ENCODE results near the gene FERMT3. TPM values are rescaled to one million over a fixed set of nuclear protein-coding genes. Genes with fewer than 3 reads are reported as not detected.
A peak's percentile ranks its signal among the peaks of the same experiment; 100 is the strongest.

FERMT3 gene
- total and polyA plus RNA-seq, 4 donors, result 3.4 to 47.2 (median 9.7) TPM

- no peaks in the 10 kb centered on the region for H3K9me3 ChIP-seq (ENCODE audit: control insufficient read depth in 4 of 4, low read length in 3 of 4)
- peak overlapping the region; percentile 36 to 67 (median 51) for H3K4me3 ChIP-seq (ENCODE audit: low read depth in 1 of 3, low read length in 3 of 3)
- no peaks in the 10 kb centered on the region for H3K27me3 ChIP-seq (ENCODE audit: control insufficient read depth in 4 of 4, insufficient read depth in 4 of 4, low read length in 3 of 4)
- H3K9ac ChIP-seq (ENCODE audit: low read depth in 1 of 2, low read length in 2 of 2), result peak overlapping the region in 1 of 2 donors; percentile 63
- no peak overlapping the region for H3K27ac ChIP-seq (ENCODE audit: low read depth in 1 of 2, low read length in 2 of 2)
- TF ChIP-seq YY1 (IDR thresholded peaks at IDR 0.05) (no peak), SP1 (IDR thresholded peaks at IDR 0.05) (no peak)
- DNase-seq (ENCODE audit: low spot score), result no peak
- peaks cover 10 to 44% (median 34%) of the 10 kb centered on the region in 4 donors for H3K4me1 ChIP-seq (ENCODE audit: control insufficient read depth in 4 of 4, insufficient read depth in 4 of 4, low read length in 3 of 4)
- WGBS, result 30% methylated on average over 23 of the region's 23 CpGs
- H3K36me3 ChIP-seq (ENCODE audit: control insufficient read depth in 4 of 4, insufficient read depth in 3 of 4, low read depth in 1 of 4, low read length in 3 of 4), result peaks cover 0 to 9% (median 3%) of the 10 kb centered on the region in 4 donors
These were observed 45.7 kb downstream of the FERMT3 start for GRCh38 chr11:64252003-64252872.

DNA sequence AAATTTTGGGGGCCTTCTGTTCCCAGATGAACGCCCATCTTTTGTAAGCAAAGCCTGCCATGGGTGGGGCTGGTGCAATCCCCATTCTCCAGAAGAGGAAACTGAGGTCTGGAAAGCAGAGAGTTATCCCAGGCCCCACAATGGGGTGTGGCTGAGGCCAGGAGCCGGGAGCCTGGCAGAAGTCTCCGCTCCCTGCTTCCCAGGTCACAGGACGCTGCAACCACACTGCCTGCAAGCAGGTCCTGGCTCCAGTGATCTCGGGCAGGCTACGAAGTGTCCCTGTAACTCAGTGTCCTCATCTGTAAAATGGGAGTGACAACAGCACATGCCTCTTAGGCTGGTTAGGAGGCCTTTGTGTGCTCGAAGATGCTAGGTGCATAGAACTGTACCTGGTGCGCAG lies 46.5 kb downstream of the FERMT3 start:
- peaks cover 0 to 9% (median 3%) of the 10 kb centered on the region in 4 donors for H3K36me3 ChIP-seq (ENCODE audit: control insufficient read depth in 4 of 4, insufficient read depth in 3 of 4, low read depth in 1 of 4, low read length in 3 of 4)
- no peaks in the 10 kb centered on the region for H3K27me3 ChIP-seq (ENCODE audit: control insufficient read depth in 4 of 4, insufficient read depth in 4 of 4, low read length in 3 of 4)
- H3K4me3 ChIP-seq (ENCODE audit: low read depth in 1 of 3, low read length in 3 of 3), result no peak overlapping the region
- 88% methylated on average over 8 of the region's 8 CpGs for WGBS
- H3K9me3 ChIP-seq (ENCODE audit: control insufficient read depth in 4 of 4, low read length in 3 of 4), result no peaks in the 10 kb centered on the region
- H3K9ac ChIP-seq (ENCODE audit: low read depth in 1 of 2, low read length in 2 of 2), result no peak overlapping the region
- no peak overlapping the region for H3K27ac ChIP-seq (ENCODE audit: low read depth in 1 of 2, low read length in 2 of 2)
- TF ChIP-seq, protein P1, sequence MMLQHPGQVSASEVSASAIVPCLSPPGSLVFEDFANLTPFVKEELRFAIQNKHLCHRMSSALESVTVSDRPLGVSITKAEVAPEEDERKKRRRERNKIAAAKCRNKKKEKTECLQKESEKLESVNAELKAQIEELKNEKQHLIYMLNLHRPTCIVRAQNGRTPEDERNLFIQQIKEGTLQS (IDR thresholded peaks at IDR 0.05), result no peak
- no peak for TF ChIP-seq FOXA2 (IDR thresholded peaks at IDR 0.05)
- no peak for DNase-seq (ENCODE audit: low spot score)
- H3K4me1 ChIP-seq (ENCODE audit: control insufficient read depth in 4 of 4, insufficient read depth in 4 of 4, low read length in 3 of 4), result peaks cover 5 to 36% (median 28%) of the 10 kb centered on the region in 4 donors

DNA sequence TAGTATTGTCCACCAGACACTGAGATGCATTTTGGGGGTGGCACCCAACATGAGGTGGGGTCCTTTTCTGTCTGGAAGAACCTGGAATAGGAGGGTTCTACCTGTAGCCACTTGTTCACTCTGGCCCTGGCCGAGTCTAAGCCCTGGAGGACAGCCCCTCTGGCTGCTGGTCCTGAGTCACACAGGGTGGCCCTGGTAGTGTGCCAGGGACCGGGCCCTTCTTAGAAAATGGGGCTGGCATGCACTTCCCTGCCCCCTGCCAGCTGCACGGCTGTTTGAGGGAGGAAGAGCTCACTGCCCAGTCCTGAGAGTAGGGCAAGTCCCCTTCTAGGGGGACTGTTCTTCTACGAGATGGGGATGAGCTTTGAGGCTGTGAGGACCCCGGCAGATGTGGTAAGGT lies 47.0 kb downstream of the FERMT3 start:
- no peak overlapping the region for H3K27ac ChIP-seq (ENCODE audit: low read depth in 1 of 2, low read length in 2 of 2)
- 71% methylated on average over 5 of the region's 5 CpGs for WGBS
- H3K36me3 ChIP-seq (ENCODE audit: control insufficient read depth in 4 of 4, insufficient read depth in 3 of 4, low read depth in 1 of 4, low read length in 3 of 4), result peaks cover 0 to 11% (median 3%) of the 10 kb centered on the region in 4 donors
- H3K9me3 ChIP-seq (ENCODE audit: control insufficient read depth in 4 of 4, low read length in 3 of 4), result no peaks in the 10 kb centered on the region
- peaks cover 5 to 34% (median 27%) of the 10 kb centered on the region in 4 donors for H3K4me1 ChIP-seq (ENCODE audit: control insufficient read depth in 4 of 4, insufficient read depth in 4 of 4, low read length in 3 of 4)
- no peak for DNase-seq (ENCODE audit: low spot score)
- H3K9ac ChIP-seq (ENCODE audit: low read depth in 1 of 2, low read length in 2 of 2), result no peak overlapping the region
- TF ChIP-seq, protein P2, sequence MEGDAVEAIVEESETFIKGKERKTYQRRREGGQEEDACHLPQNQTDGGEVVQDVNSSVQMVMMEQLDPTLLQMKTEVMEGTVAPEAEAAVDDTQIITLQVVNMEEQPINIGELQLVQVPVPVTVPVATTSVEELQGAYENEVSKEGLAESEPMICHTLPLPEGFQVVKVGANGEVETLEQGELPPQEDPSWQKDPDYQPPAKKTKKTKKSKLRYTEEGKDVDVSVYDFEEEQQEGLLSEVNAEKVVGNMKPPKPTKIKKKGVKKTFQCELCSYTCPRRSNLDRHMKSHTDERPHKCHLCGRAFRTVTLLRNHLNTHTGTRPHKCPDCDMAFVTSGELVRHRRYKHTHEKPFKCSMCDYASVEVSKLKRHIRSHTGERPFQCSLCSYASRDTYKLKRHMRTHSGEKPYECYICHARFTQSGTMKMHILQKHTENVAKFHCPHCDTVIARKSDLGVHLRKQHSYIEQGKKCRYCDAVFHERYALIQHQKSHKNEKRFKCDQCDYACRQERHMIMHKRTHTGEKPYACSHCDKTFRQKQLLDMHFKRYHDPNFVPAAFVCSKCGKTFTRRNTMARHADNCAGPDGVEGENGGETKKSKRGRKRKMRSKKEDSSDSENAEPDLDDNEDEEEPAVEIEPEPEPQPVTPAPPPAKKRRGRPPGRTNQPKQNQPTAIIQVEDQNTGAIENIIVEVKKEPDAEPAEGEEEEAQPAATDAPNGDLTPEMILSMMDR (IDR thresholded peaks at IDR 0.05; ENCODE audit: low read depth, low read length, missing input control), result no peak
- TF ChIP-seq, protein P1 (IDR thresholded peaks at IDR 0.05), result no peak
- TF ChIP-seq SP1 (IDR thresholded peaks at IDR 0.05) (no peak), RXRA (IDR thresholded peaks at IDR 0.05) (no peak), FOXA2 (IDR thresholded peaks at IDR 0.05) (no peak), HNF4G (IDR thresholded peaks at IDR 0.05) (no peak), YY1 (IDR thresholded peaks at IDR 0.05) (no peak), GABPA (IDR thresholded peaks at IDR 0.05 in 1 of 2, conservative IDR thresholded peaks at IDR 0.05 in 1 of 2) (no peak), JUND (IDR thresholded peaks at IDR 0.05) (no peak), NR2F2 (IDR thresholded peaks at IDR 0.05) (no peak), TAF1 (conservative IDR thresholded peaks at IDR 0.05) (no peak), HNF4A (conservative IDR thresholded peaks at IDR 0.05) (no peak)
- TF ChIP-seq, protein P3, sequence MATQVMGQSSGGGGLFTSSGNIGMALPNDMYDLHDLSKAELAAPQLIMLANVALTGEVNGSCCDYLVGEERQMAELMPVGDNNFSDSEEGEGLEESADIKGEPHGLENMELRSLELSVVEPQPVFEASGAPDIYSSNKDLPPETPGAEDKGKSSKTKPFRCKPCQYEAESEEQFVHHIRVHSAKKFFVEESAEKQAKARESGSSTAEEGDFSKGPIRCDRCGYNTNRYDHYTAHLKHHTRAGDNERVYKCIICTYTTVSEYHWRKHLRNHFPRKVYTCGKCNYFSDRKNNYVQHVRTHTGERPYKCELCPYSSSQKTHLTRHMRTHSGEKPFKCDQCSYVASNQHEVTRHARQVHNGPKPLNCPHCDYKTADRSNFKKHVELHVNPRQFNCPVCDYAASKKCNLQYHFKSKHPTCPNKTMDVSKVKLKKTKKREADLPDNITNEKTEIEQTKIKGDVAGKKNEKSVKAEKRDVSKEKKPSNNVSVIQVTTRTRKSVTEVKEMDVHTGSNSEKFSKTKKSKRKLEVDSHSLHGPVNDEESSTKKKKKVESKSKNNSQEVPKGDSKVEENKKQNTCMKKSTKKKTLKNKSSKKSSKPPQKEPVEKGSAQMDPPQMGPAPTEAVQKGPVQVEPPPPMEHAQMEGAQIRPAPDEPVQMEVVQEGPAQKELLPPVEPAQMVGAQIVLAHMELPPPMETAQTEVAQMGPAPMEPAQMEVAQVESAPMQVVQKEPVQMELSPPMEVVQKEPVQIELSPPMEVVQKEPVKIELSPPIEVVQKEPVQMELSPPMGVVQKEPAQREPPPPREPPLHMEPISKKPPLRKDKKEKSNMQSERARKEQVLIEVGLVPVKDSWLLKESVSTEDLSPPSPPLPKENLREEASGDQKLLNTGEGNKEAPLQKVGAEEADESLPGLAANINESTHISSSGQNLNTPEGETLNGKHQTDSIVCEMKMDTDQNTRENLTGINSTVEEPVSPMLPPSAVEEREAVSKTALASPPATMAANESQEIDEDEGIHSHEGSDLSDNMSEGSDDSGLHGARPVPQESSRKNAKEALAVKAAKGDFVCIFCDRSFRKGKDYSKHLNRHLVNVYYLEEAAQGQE (IDR thresholded peaks at IDR 0.05), result no peak
- TF ChIP-seq, protein P4, sequence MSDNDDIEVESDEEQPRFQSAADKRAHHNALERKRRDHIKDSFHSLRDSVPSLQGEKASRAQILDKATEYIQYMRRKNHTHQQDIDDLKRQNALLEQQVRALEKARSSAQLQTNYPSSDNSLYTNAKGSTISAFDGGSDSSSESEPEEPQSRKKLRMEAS (IDR thresholded peaks at IDR 0.05), result no peak
- H3K4me3 ChIP-seq (ENCODE audit: low read depth in 1 of 3, low read length in 3 of 3), result no peak overlapping the region
- no peaks in the 10 kb centered on the region for H3K27me3 ChIP-seq (ENCODE audit: control insufficient read depth in 4 of 4, insufficient read depth in 4 of 4, low read length in 3 of 4)
